Ascending aorta (tissue), 2 donors: ENCODE data around the gene GALNT14. TPM values are rescaled to one million over a fixed set of nuclear protein-coding genes. Genes with fewer than 3 reads are reported as not detected.

Experiments
- DNase-seq, 2 donors: peaks; one replicate each; pipeline ENCODE4 v3.0.0-alpha.2; 2019; ENCODE audit warnings: low spot score in 2 of 2
- H3K27ac ChIP-seq, 2 donors: fragments of 200-600 bp; sonication (generic); one replicate each; pipeline ENCODE4 v1.5.1; 2016 to 2017; ENCODE audit warnings: mild to moderate bottlenecking in 1 of 2
- H3K27me3 ChIP-seq: fragments of 200-600 bp; sonication (generic); one replicate; pipeline ENCODE4 v1.5.1; 2017
- H3K36me3 ChIP-seq, 2 donors: fragments of 200-600 bp; sonication (generic); one replicate each; pipeline ENCODE4 v1.5.1; 2016
- H3K4me1 ChIP-seq, 2 donors: fragments of 200-600 bp; sonication (generic); one replicate each; pipeline ENCODE4 v1.5.1; 2016 to 2017; ENCODE audit warnings: mild to moderate bottlenecking in 1 of 2
- H3K4me3 ChIP-seq, 2 donors: fragments of 200-600 bp; sonication (generic); one replicate each; pipeline ENCODE4 v1.5.1; 2016 to 2017; ENCODE audit warnings: mild to moderate bottlenecking in 1 of 2
- H3K9me3 ChIP-seq, 2 donors: fragments of 200-600 bp; sonication (generic); one replicate each; pipeline ENCODE4 v1.5.1; 2016
- intact Hi-C: fragments of 100-400 bp; cut with DNase I; formaldehyde crosslinking; loops from one replicate; pipeline ENCODE4 v1.15.1; 2023
- total RNA-seq: library from RNA; depleted of rRNA; stranded (reverse); fragments of >200 nt; gene quantifications from one replicate; pipeline ENCODE4 v1.1.0, GENCODE V29; 2016
- TF ChIP-seq, protein P1 (sequence below), 3 experiments: fragments of 200-600 bp in 2 of 3; fragments of 450-650 bp in 1 of 3; sonication (generic) in 2 of 3; IDR thresholded peaks; one replicate each; pipeline ENCODE4 v1.5.1; 2016 to 2019; ENCODE audit warnings: antibody characterized with exemption in 3 of 3, mild to moderate bottlenecking in 1 of 3, moderate library complexity in 1 of 3

GALNT14 gene
- total RNA-seq, 1 donor from 2014 or later = not detected

DNA sequence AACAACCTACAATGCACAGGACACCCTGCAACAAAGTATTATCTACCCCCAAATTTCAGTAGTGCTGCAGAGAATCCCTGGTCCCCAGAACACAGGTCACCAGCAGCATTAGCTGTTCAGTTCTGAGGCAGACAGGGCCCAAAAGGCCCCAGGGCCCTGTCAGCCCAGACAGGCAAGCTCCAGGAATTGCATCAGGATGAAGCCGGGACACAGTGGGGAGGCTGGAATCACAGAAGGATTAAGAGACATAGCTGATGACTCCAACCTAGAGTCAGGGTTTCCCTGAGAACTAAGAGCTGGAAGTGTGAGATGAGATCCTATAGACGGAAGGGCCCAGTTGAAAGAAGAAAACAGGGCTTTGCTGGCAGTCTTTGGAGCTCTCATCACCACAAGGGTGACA, 148.1 kb downstream of the GALNT14 start:
- Histone ChIP-seq H3K27me3 (no peaks in the 10 kb centered on the region), H3K36me3 (no peaks in the 10 kb centered on the region), H3K4me3 (no peak overlapping the region), H3K9me3 (no peaks in the 10 kb centered on the region), H3K4me1 (no peaks in the 10 kb centered on the region), H3K27ac (no peak overlapping the region)
- DNase-seq = no peak
- intact Hi-C loops = no loop called here
- TF ChIP-seq, protein P1, sequence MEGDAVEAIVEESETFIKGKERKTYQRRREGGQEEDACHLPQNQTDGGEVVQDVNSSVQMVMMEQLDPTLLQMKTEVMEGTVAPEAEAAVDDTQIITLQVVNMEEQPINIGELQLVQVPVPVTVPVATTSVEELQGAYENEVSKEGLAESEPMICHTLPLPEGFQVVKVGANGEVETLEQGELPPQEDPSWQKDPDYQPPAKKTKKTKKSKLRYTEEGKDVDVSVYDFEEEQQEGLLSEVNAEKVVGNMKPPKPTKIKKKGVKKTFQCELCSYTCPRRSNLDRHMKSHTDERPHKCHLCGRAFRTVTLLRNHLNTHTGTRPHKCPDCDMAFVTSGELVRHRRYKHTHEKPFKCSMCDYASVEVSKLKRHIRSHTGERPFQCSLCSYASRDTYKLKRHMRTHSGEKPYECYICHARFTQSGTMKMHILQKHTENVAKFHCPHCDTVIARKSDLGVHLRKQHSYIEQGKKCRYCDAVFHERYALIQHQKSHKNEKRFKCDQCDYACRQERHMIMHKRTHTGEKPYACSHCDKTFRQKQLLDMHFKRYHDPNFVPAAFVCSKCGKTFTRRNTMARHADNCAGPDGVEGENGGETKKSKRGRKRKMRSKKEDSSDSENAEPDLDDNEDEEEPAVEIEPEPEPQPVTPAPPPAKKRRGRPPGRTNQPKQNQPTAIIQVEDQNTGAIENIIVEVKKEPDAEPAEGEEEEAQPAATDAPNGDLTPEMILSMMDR (IDR thresholded peaks at IDR 0.05) = no peak

GRCh38 chr2:30989746-30990145, 148.5 kb downstream of the GALNT14 start:
- Histone ChIP-seq H3K36me3 (no peaks in the 10 kb centered on the region), H3K9me3 (no peaks in the 10 kb centered on the region), H3K4me1 (no peaks in the 10 kb centered on the region), H3K27me3 (no peaks in the 10 kb centered on the region), H3K27ac (no peak overlapping the region), H3K4me3 (no peak overlapping the region)
- intact Hi-C loops = loop anchor here (10.0 kb wide), 1 partner anchor 345 kb away; no protein-coding TSS in a partner anchor
- no peak for DNase-seq
- TF ChIP-seq, protein P1 (IDR thresholded peaks at IDR 0.05) = no peak

DNA sequence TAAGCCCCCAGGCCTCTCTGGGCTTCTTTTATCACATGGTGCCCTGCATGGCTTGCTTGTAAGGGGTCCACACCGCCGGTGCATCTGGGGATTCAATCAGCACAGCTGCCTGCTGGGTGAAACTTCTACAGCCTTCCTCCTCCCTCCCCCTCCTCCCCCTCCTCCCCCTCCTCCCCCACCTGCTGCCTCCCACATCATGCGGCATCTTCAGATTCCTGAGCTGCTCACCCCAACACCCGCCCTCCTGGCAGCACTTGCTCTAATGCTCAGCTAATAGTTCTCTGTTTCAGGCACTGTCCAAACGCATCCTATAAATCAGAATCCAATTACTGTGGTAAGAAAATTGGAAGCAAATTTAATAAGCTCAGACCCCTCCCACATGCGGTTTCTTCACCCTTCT, 150.7 kb downstream of the GALNT14 start:
- TF ChIP-seq, protein P1 (IDR thresholded peaks at IDR 0.05) = no peak
- intact Hi-C loops = loop anchor here (10.0 kb wide), 1 partner anchor 347 kb away; no protein-coding TSS in a partner anchor
- DNase-seq = no peak
- no peaks in the 10 kb centered on the region for H3K27me3 ChIP-seq
- H3K4me3 ChIP-seq = no peak overlapping the region
- no peaks in the 10 kb centered on the region for H3K9me3 ChIP-seq
- H3K4me1 ChIP-seq = no peaks in the 10 kb centered on the region
- H3K36me3 ChIP-seq = no peaks in the 10 kb centered on the region
- no peak overlapping the region for H3K27ac ChIP-seq

GRCh38 chr2:30986231-30986580, 152.0 kb downstream of the GALNT14 start:
- TF ChIP-seq, protein P1 (IDR thresholded peaks at IDR 0.05) = no peak
- intact Hi-C loops = loop anchor here (10.0 kb wide), 1 partner anchor 349 kb away; no protein-coding TSS in a partner anchor
- H3K9me3 ChIP-seq = no peaks in the 10 kb centered on the region
- no peaks in the 10 kb centered on the region for H3K4me1 ChIP-seq
- H3K36me3 ChIP-seq = no peaks in the 10 kb centered on the region
- H3K27me3 ChIP-seq = no peaks in the 10 kb centered on the region
- no peak overlapping the region for H3K27ac ChIP-seq
- H3K4me3 ChIP-seq = no peak overlapping the region
- no peak for DNase-seq

GRCh38 chr2:30985493-30986230, 152.6 kb downstream of the GALNT14 start:
- Histone ChIP-seq H3K27me3 (no peaks in the 10 kb centered on the region), H3K4me1 (no peaks in the 10 kb centered on the region), H3K4me3 (no peak overlapping the region), H3K9me3 (no peaks in the 10 kb centered on the region), H3K27ac (no peak overlapping the region), H3K36me3 (no peaks in the 10 kb centered on the region)
- TF ChIP-seq, protein P1 (IDR thresholded peaks at IDR 0.05) = no peak
- DNase-seq = no peak
- intact Hi-C loops = loop anchor here (10.0 kb wide), 1 partner anchor 349 kb away; no protein-coding TSS in a partner anchor
